T-helper 1 cell treated with Interleukin-12 subunit alpha and Interleukin-12 subunit beta and Interleukin-4 antibody, amounts not matched to agents 30 ng/mL and 1 ng/mL, for 36 hours (primary cell): ENCODE measurements around the gene PRR5. TPM values are rescaled to one million over a fixed set of nuclear protein-coding genes. Genes with fewer than 3 reads are reported as not detected.

Experiments used
- intact Hi-C: fragments of 100-400 bp; cut with micrococcal nuclease; formaldehyde crosslinking; loops from one replicate; pipeline ENCODE4 v1.15.1; 2024
- total RNA-seq: library from RNA; stranded (reverse); gene quantifications from 2 replicates; pipeline ENCODE4 v1.2.3, GENCODE V29; 2022

Gene PRR5
- total RNA-seq, 1 donor from 2014 or later = 14.6 TPM

GRCh38 chr22:44752285-44753188 lies 50.5 kb downstream of the PRR5 start, which contains the start of gene ARHGAP8:
ARHGAP8 (plus strand) TSS chr22:44752575; CDS start chr22:44786528, 33,953 bp downstream.
- intact Hi-C loops = no loop called here

- intact Hi-C loops = no loop called here
Measured at GRCh38 chr22:44753189-44754042, 51.4 kb downstream of the PRR5 start.

GRCh38 chr22:44754998-44755397 lies 53.0 kb downstream of the PRR5 start:
- intact Hi-C loops = no loop called here

DNA sequence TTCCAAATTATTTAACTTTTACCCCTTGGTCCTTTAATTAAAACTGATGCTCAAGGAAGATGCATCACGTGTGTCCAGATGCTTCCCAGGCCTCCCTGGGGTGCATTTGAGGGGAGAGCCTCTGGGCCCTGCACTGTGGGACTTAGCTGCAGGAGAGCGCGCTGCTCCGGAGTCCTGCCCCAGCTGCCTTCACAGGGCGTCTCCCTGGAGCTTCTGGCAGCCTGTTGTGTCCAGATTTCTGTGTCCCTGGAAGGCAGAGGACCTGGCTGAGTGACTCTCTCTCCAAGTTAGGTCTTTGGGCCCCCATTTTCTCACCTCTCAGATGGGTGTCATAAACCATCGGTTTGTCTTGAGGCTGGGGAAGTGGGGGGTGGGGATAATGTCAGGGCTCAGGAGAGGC lies 53.4 kb downstream of the PRR5 start:
- intact Hi-C loops = no loop called here

- intact Hi-C loops = no loop called here
Measured at GRCh38 chr22:44755956-44756361, 54.0 kb downstream of the PRR5 start.

- intact Hi-C loops = no loop called here
Measured at GRCh38 chr22:44758344-44758973, 56.5 kb downstream of the PRR5 start.

- intact Hi-C loops = no loop called here
Measured at GRCh38 chr22:44759001-44759400, 57.0 kb downstream of the PRR5 start.

DNA sequence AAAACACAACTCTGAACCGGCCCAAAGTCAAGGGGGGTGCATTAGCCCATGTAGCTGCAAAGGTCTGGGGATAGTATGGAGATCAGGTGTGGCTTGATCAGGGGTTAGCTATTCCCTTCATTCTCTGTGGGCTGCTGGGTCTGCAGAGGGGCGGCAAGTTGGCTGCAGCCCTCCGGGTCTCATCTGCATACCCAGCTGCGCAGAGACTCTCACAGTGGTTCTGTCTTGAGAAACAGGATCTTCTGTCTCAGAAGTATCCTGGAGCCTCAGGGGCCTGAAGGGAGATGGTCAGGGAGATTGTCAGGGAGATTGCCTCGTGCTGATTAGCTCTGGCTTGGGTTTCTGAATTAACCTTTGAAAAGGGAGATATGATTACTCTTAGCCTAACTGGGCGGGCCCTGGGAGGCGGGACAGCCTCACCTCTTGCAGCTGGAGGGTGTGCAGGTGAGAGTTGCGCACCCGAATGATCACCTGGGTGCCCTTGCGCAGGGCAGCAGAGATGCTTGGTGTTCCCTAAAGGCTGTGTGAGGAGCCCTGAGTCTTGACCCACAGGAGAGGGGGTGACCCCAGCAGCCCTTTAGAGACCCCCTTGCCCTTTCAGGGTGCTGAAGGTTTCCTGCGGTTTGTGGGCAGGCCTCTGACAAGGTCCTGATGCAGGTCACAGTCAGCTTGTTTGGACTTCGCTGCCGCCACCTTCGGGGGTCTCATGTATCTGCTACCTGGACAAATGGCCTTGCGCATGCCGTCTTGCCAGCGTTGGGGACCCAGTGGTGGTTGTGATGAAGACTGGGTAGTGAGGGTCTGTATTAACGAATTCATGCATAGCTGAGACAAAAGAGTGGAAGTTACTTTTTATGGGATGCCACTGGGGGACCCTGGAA lies 57.7 kb downstream of the PRR5 start:
- intact Hi-C loops = no loop called here

GRCh38 chr22:44760476-44760875 lies 58.5 kb downstream of the PRR5 start:
- intact Hi-C loops = no loop called here

DNA sequence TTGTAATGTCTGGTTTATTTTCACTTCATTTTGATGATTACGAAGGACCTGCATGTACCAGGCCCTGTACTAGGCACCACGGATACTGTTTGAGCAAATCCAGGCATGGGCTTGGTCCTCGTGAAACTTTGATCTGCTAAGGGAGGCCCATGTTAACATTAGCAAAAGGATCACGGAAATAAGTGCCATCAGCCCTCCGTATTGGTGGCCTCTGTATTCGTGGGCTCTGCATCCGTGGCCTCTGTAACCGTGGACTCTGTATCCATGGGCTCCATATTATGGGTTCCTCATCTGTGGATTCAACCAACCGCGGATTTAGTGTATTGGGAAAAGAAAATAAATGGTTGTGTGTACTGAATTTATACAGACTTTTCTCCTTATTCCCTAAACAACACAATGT lies 59.0 kb downstream of the PRR5 start:
- intact Hi-C loops = no loop called here

DNA sequence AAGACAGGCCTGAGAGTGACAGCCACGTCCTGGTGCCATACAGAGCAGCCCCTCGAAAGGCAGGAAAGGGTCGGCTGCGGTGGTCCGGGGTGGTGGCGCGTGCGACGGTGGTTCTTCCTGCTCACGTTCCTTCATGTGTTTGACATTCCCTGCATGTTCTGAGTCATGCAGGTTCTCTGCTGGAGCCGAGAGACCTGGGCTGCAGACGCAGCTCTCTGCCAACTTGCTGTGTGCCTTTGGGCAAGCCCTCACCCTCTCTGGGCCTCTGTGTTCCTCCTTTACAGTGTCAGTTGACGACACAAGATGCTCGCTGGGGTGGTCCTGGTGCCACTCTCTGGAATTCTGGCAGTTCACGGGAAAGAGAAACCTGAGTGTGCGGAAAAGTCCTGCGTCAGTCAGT lies 62.4 kb downstream of the PRR5 start:
- intact Hi-C loops = no loop called here

DNA sequence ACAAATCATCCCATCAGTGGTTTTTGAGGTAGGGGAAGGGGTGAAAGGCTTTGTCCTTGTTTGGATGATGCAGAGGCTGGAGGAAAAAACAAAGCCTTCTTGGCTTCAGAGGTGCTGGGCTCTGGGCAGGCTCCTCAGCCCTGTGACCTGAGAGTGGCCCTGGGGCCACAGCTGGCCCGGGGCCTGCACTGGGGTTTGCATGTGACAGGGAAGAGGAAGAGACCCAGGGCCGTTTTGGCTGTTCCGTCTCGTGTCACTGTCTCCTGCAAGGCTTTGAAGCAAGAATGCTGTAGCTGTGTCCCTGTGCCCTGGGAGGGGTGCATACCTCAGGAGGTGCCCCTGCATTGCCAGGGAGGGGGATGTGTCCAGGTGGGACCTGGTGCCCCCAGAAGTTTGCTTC lies 63.0 kb downstream of the PRR5 start:
- intact Hi-C loops = no loop called here

DNA sequence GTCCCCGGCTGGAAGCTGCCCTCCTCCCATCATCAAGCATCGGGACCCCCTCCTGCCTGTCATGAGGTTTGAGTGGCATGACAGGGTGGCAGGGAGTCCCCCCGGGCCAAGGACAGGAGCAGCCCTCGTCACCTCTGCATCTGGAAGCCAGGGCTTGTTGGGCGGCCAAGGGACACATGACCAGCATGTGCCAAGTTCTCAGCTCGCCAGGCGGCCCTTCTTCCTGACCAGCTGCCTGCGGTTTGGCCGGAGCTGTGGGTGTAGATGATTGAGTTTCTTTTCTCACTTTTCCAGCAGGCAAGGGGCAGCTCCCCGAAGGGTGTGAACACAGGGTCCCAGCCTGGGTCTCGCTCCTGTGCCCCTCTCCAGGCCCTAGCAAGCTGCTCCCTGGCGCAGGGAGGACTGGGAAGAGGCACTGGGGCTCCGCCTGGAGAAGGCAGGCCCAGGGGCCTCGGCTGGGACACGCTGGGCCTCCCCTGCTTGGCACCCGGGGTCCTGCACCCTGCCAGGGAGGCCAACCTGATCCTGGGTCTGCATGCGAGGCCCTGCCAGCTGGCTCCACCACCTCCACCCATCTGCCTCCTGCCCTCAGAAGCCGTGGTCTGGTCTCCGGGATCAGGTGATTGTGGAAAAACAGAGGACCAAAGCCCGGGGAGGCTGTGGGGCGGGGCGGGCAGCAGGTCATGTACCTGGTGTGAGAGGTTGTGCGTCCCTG lies 63.7 kb downstream of the PRR5 start:
- intact Hi-C loops = no loop called here

DNA sequence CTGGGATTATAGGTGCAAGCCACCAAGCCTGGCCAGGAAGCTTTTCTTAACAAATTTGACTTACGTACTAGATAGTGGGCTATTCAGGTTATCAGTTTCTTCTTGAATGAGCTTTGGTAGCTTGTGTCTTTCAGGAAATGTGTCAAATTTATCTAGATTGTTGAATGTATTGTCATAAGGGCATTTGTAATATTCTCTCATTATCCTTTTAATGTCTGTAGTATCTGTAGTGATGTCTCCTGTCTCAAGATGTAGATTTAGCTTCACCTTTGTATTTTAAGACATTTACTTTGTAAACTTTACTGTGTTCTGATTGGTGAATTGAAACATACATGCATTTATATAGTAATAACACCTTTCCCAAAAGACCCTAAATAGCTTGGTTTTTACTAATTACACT lies 71.1 kb downstream of the PRR5 start:
- intact Hi-C loops = no loop called here

GRCh38 chr22:44775862-44776261 lies 73.9 kb downstream of the PRR5 start:
- intact Hi-C loops = no loop called here

DNA sequence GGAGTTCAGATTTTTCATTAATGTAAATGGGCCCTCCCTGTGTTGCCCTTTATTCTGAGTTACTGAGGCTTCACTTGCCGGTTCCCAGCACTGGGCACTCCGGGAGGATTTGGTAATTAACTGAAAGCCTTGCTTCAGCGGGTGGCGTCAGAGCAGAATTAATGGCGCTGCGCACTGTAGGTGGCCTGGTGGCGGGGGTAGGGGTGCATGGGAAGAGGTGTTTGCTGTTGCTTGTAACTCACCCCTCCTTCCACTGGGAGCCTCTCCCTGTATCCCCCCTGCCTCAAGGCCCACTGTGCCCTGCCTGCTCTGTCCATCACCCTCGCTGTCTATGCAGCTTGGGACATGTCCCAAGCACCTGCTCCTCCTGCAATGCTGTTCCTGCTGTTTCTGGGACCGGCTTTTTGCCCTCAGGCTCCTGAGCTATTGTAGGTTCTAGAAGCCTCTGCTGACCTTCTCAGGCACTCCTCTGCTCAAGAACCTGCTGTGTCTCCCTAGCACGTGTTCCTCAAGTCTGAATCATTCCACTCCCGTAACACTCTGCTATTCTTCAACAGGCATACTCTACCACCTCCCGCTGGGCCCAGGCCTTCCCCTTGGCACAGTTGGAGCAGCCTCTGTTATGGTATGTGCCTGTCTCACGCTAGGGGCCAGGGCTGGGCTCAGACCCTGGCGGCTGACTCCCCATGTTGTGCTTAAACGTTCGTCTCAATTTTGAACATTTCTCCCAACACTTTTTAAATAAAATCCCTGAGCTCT lies 74.8 kb downstream of the PRR5 start:
- intact Hi-C loops = no loop called here

GRCh38 chr22:44777364-44777755 lies 75.4 kb downstream of the PRR5 start:
- intact Hi-C loops = no loop called here

GRCh38 chr22:44780876-44781449 lies 79.0 kb downstream of the PRR5 start:
- intact Hi-C loops = no loop called here

GRCh38 chr22:44782363-44782963 lies 80.5 kb downstream of the PRR5 start:
- intact Hi-C loops = no loop called here
